CD4-positive, alpha-beta T cell (primary cell): Measurements from ENCODE around the gene SFMBT1. TPM values are rescaled to one million over a fixed set of nuclear protein-coding genes. Genes with fewer than 3 reads are reported as not detected.

Experiments
- ATAC-seq: fragments of 200-7000 bp; cut with Tn5 transposase; one replicate; pipeline ENCODE4 v1.10.0; 2022; ENCODE audit warnings: mild to moderate bottlenecking; ENCODE audit not compliant: poor library complexity
- CTCF ChIA-PET: fragments of 350-600 bp; sonication (Branson Sonifier 250); formaldehyde crosslinking; loops from one replicate; lab custom pipeline; 2021; ENCODE audit warnings: antibody characterized with exemption, inconsistent platforms; lab: Charles Lee
- POLR2A ChIA-PET: fragments of 350-600 bp; sonication (Branson Sonifier 250); formaldehyde crosslinking; loops from one replicate; lab custom pipeline; 2021; ENCODE audit warnings: antibody characterized with exemption, inconsistent platforms; lab: Charles Lee
- DNase-seq, 14 experiments: peaks; one replicate each; pipeline ENCODE4 v3.0.0-alpha.2; 2013 to 2020; ENCODE audit warnings: mixed read lengths in 2 of 14
- H3K27ac ChIP-seq, 2 donors: one replicate each; pipeline versions ENCODE4 v1.5.1 to v1.7.0; 2013; ENCODE audit warnings: low read length in 2 of 2, low read depth in 1 of 2, mild to moderate bottlenecking in 1 of 2
- H3K27me3 ChIP-seq, 2 experiments: 1 replicate in 1 of 2; 2 replicates in 1 of 2; pipeline versions ENCODE4 v1.6.1 to v1.7.0; 2013; ENCODE audit warnings: low read length in 2 of 2, control low read depth in 1 of 2, mild to moderate bottlenecking in 1 of 2, moderate library complexity in 1 of 2; ENCODE audit not compliant: insufficient read depth in 2 of 2, control insufficient read depth in 1 of 2
- H3K36me3 ChIP-seq: one replicate; pipeline ENCODE4 v1.6.1; 2013; ENCODE audit warnings: low read length, control low read depth; ENCODE audit not compliant: insufficient read depth
- H3K4me1 ChIP-seq: one replicate; pipeline ENCODE4 v1.6.1; 2013; ENCODE audit warnings: low read length, control low read depth; ENCODE audit not compliant: insufficient read depth
- H3K4me3 ChIP-seq: one replicate; pipeline ENCODE4 v1.5.1; 2013; ENCODE audit warnings: mild to moderate bottlenecking, low read length, moderate library complexity
- H3K9me3 ChIP-seq, 2 experiments: 1 replicate in 1 of 2; 2 replicates in 1 of 2; pipeline versions ENCODE4 v1.6.1 to v1.7.0; 2013; ENCODE audit warnings: low read length in 2 of 2, mild to moderate bottlenecking in 2 of 2, control low read depth in 1 of 2, moderate library complexity in 1 of 2; ENCODE audit not compliant: control insufficient read depth in 1 of 2, insufficient read depth in 1 of 2
- H3K27ac Mint-ChIP-seq: one replicate; pipeline ENCODE4 v1.8.0; 2020; ENCODE audit warnings: mixed read lengths
- H3K27me3 Mint-ChIP-seq: one replicate; pipeline ENCODE4 v1.8.0; 2021; ENCODE audit warnings: mixed read lengths
- H3K36me3 Mint-ChIP-seq: one replicate; pipeline ENCODE4 v1.8.0; 2021; ENCODE audit warnings: low read depth, mixed read lengths
- H3K4me1 Mint-ChIP-seq: one replicate; pipeline ENCODE4 v1.8.0; 2021; ENCODE audit warnings: low read depth, mixed read lengths
- H3K4me3 Mint-ChIP-seq: one replicate; pipeline ENCODE4 v1.8.0; 2020; ENCODE audit warnings: mild to moderate bottlenecking, mixed read lengths
- H3K9me3 Mint-ChIP-seq: one replicate; pipeline ENCODE4 v1.8.0; 2020; ENCODE audit warnings: mixed read lengths
- CTCF ChIP-seq: fragments of 200-600 bp; IDR thresholded peaks from one replicate; pipeline ENCODE4 v1.8.0; 2022; ENCODE audit warnings: antibody characterized with exemption, mild to moderate bottlenecking
- intact Hi-C, 2 experiments: fragments of 100-400 bp; cut with DNase I in 1 of 2; cut with micrococcal nuclease in 1 of 2; formaldehyde crosslinking; loops; one replicate each; pipeline versions ENCODE4 v1.15.1 to v1.9.0; 2023 to 2025; cut with DNase I, micrococcal nuclease
- total RNA-seq, 174 experiments: library from RNA in 2 of 174; stranded (reverse) in 2 of 174; gene quantifications; one replicate each; pipeline ENCODE4 v1.2.3 and lab custom pipeline; 2021 to 2026

The SFMBT1 gene
- total RNA-seq, 2 experiments from 2014 or later = 54.3 to 55.9 TPM

DNA sequence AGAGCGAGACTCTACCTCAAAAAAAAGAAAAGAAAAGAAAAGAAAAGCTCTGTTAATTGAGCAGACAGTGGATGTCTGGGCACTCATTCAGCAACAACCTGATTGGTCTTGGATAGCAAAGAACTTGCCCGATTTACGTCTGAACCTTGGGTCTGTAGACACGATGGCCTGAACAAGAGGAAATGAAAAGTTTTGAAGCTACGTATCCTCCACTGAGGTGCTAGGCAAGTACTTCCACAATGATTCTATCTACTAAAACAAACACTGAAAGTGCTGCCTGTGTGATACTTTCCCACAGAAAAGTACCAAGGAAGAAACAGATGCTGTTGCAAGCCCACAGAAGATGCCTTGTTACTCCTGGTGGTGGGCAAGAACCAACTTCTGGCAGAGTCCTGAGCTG is 189.2 kb downstream of the SFMBT1 start:
- ATAC-seq (no peak), DNase-seq (no peak)
- peaks cover 36% of the 10 kb centered on the region for H3K36me3 Mint-ChIP-seq
- Histone ChIP-seq H3K9me3 (no peaks in the 10 kb centered on the region), H3K27ac (no peak overlapping the region), H3K4me3 (no peak overlapping the region), H3K36me3 (peaks cover 41% of the 10 kb centered on the region), H3K27me3 (no peaks in the 10 kb centered on the region), H3K4me1 (no peaks in the 10 kb centered on the region)
- CTCF ChIA-PET = no interaction called here
- no peak overlapping the region for H3K4me3 Mint-ChIP-seq
- intact Hi-C loops = no loop called here
- no peaks in the 10 kb centered on the region for H3K4me1 Mint-ChIP-seq
- TF ChIP-seq CTCF = no peak
- H3K27ac Mint-ChIP-seq = no peak overlapping the region
- POLR2A ChIA-PET = no interaction called here
- H3K9me3 Mint-ChIP-seq = no peaks in the 10 kb centered on the region
- H3K27me3 Mint-ChIP-seq = no peaks in the 10 kb centered on the region

GRCh38 chr3:52854013-52854412 is 191.9 kb downstream of the SFMBT1 start:
- peaks cover 39% of the 10 kb centered on the region for H3K36me3 Mint-ChIP-seq
- ChIA-PET CTCF (no interaction called here), POLR2A (no interaction called here)
- no peak overlapping the region for H3K4me3 ChIP-seq
- H3K27me3 Mint-ChIP-seq = no peaks in the 10 kb centered on the region
- no peak for ATAC-seq
- H3K4me3 Mint-ChIP-seq = no peak overlapping the region
- no peaks in the 10 kb centered on the region for H3K4me1 ChIP-seq
- no peak overlapping the region for H3K27ac ChIP-seq
- TF ChIP-seq CTCF = no peak
- H3K9me3 Mint-ChIP-seq = no peaks in the 10 kb centered on the region
- H3K27ac Mint-ChIP-seq = no peak overlapping the region
- peaks cover 59% of the 10 kb centered on the region for H3K36me3 ChIP-seq
- no peak for DNase-seq
- no peaks in the 10 kb centered on the region for H3K27me3 ChIP-seq
- H3K4me1 Mint-ChIP-seq = no peaks in the 10 kb centered on the region
- intact Hi-C loops = loop anchor here (5.0 kb wide), 2 partner anchors 133 to 343 kb away; no protein-coding TSS in a partner anchor
- no peaks in the 10 kb centered on the region for H3K9me3 ChIP-seq

Other genes starting within 250 kb of the SFMBT1 start
- gene ITIH4, start 215.4 kb downstream of the SFMBT1 start, total RNA-seq = 10 to 100 TPM; 35.8 to 40.4 TPM
- gene MUSTN1, start 211.1 kb downstream of the SFMBT1 start, total RNA-seq = 10 to 100 TPM; 10.7 to 11.3 TPM
- gene STIMATE, start 148.5 kb downstream of the SFMBT1 start, total RNA-seq = 10 to 100 TPM; 39.8 to 42.6 TPM
- gene RFT1, start 84.4 kb upstream of the SFMBT1 start, total RNA-seq = 10 to 100 TPM in 1 of 2 experiments, 1 to 10 TPM in 1; 8.5 to 10.2 TPM
- 10 to 100 TPM; 18.1 to 20.1 TPM for gene PRKCD, start 115.1 kb upstream of the SFMBT1 start, total RNA-seq
- 100 to 1,000 TPM in 1 of 2 experiments, 10 to 100 TPM in 1; 91.5 to 103 TPM for gene TKT, start 209.9 kb upstream of the SFMBT1 start, total RNA-seq